ENCODE results near the gene HOXC11. TPM values are rescaled to one million over a fixed set of nuclear protein-coding genes. Genes with fewer than 3 reads are reported as not detected.

The HOXC11 gene
- total RNA-seq, 2 donors from 2014 or later = not detected

DNA sequence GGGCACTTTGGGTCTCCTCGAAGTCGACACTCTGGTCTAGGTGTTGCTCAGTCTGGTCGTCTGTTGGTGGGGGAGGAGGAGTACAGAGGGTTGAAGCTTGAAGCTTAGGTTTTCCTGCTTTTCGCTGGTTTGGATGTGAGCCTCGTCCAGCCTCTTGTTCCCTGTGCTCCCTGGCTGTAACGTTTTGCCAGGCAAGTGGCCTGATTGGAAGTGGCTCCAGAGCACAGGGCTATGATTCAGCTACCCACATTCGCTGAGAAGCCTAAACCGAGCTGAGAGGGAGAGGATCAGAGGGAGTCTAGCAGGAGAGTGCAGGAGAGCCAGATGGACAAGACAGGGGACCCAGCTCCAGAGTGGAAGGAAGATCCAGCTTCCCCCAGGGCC is 18.1 kb downstream of the HOXC11 start:
- H3K27me3 ChIP-seq (replicated peaks; ENCODE audit: insufficient read depth) = peaks cover 73% of the 10 kb centered on the region
- no peak for DNase-seq (ENCODE audit: low spot score)
- H3K4me1 ChIP-seq (replicated peaks) = no peaks in the 10 kb centered on the region
- intact Hi-C loops (cut with DNase I) = no loop called here
- H3K27ac ChIP-seq = no peak overlapping the region
- H3K36me3 ChIP-seq = no peaks in the 10 kb centered on the region
- H3K4me3 ChIP-seq = no peak overlapping the region
- TF ChIP-seq POLR2A (IDR thresholded peaks at IDR 0.05) (no peak), POLR2AphosphoS5 (IDR thresholded peaks at IDR 0.05) (no peak)
- TF ChIP-seq, protein P1, sequence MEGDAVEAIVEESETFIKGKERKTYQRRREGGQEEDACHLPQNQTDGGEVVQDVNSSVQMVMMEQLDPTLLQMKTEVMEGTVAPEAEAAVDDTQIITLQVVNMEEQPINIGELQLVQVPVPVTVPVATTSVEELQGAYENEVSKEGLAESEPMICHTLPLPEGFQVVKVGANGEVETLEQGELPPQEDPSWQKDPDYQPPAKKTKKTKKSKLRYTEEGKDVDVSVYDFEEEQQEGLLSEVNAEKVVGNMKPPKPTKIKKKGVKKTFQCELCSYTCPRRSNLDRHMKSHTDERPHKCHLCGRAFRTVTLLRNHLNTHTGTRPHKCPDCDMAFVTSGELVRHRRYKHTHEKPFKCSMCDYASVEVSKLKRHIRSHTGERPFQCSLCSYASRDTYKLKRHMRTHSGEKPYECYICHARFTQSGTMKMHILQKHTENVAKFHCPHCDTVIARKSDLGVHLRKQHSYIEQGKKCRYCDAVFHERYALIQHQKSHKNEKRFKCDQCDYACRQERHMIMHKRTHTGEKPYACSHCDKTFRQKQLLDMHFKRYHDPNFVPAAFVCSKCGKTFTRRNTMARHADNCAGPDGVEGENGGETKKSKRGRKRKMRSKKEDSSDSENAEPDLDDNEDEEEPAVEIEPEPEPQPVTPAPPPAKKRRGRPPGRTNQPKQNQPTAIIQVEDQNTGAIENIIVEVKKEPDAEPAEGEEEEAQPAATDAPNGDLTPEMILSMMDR (IDR thresholded peaks at IDR 0.05) = no peak
- H3K9me3 ChIP-seq = no peaks in the 10 kb centered on the region
- WGBS = 5% methylated on average over 8 of the region's 8 CpGs

DNA sequence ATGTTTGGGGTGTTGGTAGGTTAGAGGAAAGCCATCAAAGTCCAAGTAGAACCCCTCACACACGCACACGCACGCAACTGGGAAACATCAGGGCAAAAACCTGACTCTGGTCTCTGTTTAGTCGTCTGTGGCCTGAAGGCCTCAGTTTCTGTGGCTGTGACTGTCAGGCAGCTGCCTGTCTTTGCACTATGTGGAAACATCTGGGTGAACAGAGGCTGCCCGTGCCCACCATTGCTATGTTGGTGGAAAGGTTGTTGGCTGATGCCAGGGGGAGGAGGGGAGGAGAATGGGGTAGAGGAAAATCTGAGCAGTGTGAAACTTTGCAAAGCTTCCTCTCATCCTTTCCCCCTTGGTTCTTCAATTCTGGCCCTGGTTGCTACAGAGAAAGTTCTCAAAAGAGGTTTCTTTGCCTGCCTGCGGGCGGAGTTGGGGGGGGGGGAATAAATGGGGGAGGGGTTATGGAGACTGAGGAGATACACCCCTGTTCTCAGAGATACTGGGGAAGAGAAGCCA is 19.5 kb downstream of the HOXC11 start:
- intact Hi-C loops (cut with DNase I) = no loop called here
- H3K27me3 ChIP-seq (replicated peaks; ENCODE audit: insufficient read depth) = peaks cover 72% of the 10 kb centered on the region

DNA sequence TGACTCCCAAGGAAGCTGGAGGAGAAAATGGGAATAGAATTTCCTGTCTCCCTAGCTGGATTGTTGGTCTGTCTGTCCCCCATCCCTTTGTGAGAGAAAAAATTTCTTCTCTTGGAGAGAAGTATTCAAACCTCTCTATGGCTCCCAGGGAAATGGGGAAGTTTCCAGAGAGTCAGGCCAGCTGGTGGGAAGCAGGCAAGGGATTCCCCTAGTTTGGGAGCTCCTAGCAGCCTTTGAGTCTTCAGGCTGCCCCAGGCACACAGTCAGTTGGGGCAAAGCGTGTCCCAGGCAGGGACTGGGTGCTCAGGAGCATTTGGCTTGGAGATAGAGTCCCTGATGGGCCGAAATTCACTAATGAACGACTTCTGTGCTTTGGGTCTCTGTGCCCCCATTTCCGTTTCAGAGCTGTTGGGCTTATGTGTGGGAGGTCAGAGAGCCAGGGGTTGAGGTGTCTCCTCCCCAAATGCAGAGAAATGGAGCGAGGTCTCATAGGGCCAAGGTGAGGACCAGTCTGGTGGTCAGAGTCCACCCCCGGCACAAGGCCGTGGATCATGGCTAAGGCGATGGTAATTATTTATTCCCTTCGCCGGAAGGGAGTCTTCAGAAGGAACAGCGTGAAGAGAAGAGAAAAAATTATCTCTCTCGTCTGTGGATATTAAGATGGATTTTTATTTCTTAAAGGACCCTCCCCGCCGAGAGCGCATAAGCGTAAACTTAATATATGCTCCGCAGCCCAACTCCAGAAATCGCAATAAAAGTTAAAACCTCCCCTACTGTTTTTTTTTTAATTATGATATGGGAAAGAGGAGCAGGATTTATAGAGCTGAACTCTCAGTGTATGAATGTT is 20.5 kb downstream of the HOXC11 start:
- TF ChIP-seq, protein P1 (IDR thresholded peaks at IDR 0.05) = no peak
- TF ChIP-seq POLR2A (IDR thresholded peaks at IDR 0.05) = no peak
- TF ChIP-seq POLR2AphosphoS5 (IDR thresholded peaks at IDR 0.05) = no peak
- no peak for DNase-seq (ENCODE audit: low spot score)
- intact Hi-C loops (cut with DNase I) = no loop called here
- no peaks in the 10 kb centered on the region for H3K9me3 ChIP-seq
- no peaks in the 10 kb centered on the region for H3K4me1 ChIP-seq (replicated peaks)
- H3K4me3 ChIP-seq = no peak overlapping the region
- no peak overlapping the region for H3K27ac ChIP-seq
- peaks cover 72% of the 10 kb centered on the region for H3K27me3 ChIP-seq (replicated peaks; ENCODE audit: insufficient read depth)
- H3K36me3 ChIP-seq = no peaks in the 10 kb centered on the region
- WGBS = 56% methylated on average over 18 of the region's 18 CpGs

More for the DNA sequence above, 19.5 kb downstream of the HOXC11 start:
- DNase-seq (ENCODE audit: low spot score) = no peak
- TF ChIP-seq, protein P1 (IDR thresholded peaks at IDR 0.05) = no peak
- TF ChIP-seq POLR2AphosphoS5 (IDR thresholded peaks at IDR 0.05) (no peak), POLR2A (IDR thresholded peaks at IDR 0.05) (no peak)
- Histone ChIP-seq H3K4me1 (replicated peaks) (no peaks in the 10 kb centered on the region), H3K4me3 (no peak overlapping the region), H3K27ac (no peak overlapping the region), H3K36me3 (no peaks in the 10 kb centered on the region), H3K9me3 (no peaks in the 10 kb centered on the region)
- 74% methylated on average over 7 of the region's 7 CpGs for WGBS

DNA sequence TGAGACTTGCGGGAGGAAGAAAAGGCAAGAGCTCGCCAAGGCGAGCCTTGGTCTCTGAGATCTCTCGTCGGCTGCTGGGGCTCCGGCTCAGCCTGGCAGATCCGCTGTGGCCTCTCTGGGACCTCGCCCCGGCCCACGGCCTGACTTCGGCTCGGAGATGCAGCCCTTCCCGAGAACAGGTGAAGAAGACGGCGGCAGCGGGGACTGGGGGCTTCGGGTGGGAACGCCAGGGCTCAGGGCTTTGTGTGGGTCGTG is 21.0 kb downstream of the HOXC11 start:
- H3K36me3 ChIP-seq = no peaks in the 10 kb centered on the region
- no peaks in the 10 kb centered on the region for H3K9me3 ChIP-seq
- intact Hi-C loops (cut with DNase I) = no loop called here
- DNase-seq (ENCODE audit: low spot score) = no peak
- H3K4me1 ChIP-seq (replicated peaks) = no peaks in the 10 kb centered on the region
- 5% methylated on average over 19 of the region's 19 CpGs for WGBS
- TF ChIP-seq POLR2AphosphoS5 (IDR thresholded peaks at IDR 0.05) (no peak), POLR2A (IDR thresholded peaks at IDR 0.05) (no peak)
- TF ChIP-seq, protein P1 (IDR thresholded peaks at IDR 0.05) = no peak
- peaks cover 68% of the 10 kb centered on the region for H3K27me3 ChIP-seq (replicated peaks; ENCODE audit: insufficient read depth)
- H3K4me3 ChIP-seq = no peak overlapping the region
- H3K27ac ChIP-seq = no peak overlapping the region

Data from prostate gland (tissue), 2 donors.